Measurements from ENCODE around the gene GASK1B. TPM values are rescaled to one million over a fixed set of nuclear protein-coding genes. Genes with fewer than 3 reads are reported as not detected.

Gene GASK1B
- polyA plus RNA-seq, 1 donor (not counting 4 experiments of a cell fraction or from before 2014, with no cell fraction given) = 2.1 TPM

GRCh38 chr4:158139086-158139485 is 33.7 kb downstream of the GASK1B start:
- Histone ChIP-seq H3K4me1 (ENCODE audit: control insufficient read depth, extremely low read depth, insufficient read depth, low read length) (no peaks in the 10 kb centered on the region), H3K4me2 (ENCODE audit: control insufficient read depth, extremely low read depth, insufficient read depth, low read depth, low read length) (no peak overlapping the region), H3K27ac (ENCODE audit: control insufficient read depth, insufficient read depth, low read length) (no peak overlapping the region), H3K79me2 (ENCODE audit: control insufficient read depth, insufficient read depth, low read length) (no peaks in the 10 kb centered on the region), H3K27me3 (ENCODE audit: control insufficient read depth, extremely low read depth, insufficient read depth, low read length) (no peaks in the 10 kb centered on the region), H2AFZ (ENCODE audit: control insufficient read depth, low read length) (no peak overlapping the region), H4K20me1 (ENCODE audit: control insufficient read depth, extremely low read depth, insufficient read depth, low read length) (no peaks in the 10 kb centered on the region), H3K36me3 (ENCODE audit: control insufficient read depth in 2 of 2, extremely low read depth in 1 of 2, insufficient read depth in 2 of 2, low read length in 2 of 2) (no peaks in the 10 kb centered on the region), H3K9ac (ENCODE audit: control insufficient read depth, extremely low read depth, insufficient read depth, low read length) (no peak overlapping the region), H3K4me3 (ENCODE audit: control insufficient read depth in 2 of 3, extremely low read depth in 1 of 3, insufficient read depth in 2 of 3, low read depth in 1 of 3, low read length in 3 of 3) (no peak overlapping the region), H3K9me3 (ENCODE audit: control insufficient read depth, low read depth, low read length) (no peaks in the 10 kb centered on the region), H3K9me1 (ENCODE audit: control insufficient read depth, extremely low read depth, insufficient read depth, low read length) (no peaks in the 10 kb centered on the region)
- DNase-seq (ENCODE audit: low read depth, low spot score) (no peak), FAIRE-seq (no peak)
- dilution Hi-C loops (cut with MboI; ENCODE audit: extremely low pct_ligation_motif_present, low sequenced_read_pairs) = no loop called here
- TF ChIP-seq EZH2 (IDR thresholded peaks at IDR 0.05; ENCODE audit: low read length) (no peak), CTCF (optimal IDR thresholded peaks at IDR 0.05 in 1 of 3, IDR thresholded peaks at IDR 0.05 in 1 of 3, conservative IDR thresholded peaks at IDR 0.05 in 1 of 3; ENCODE audit: extremely low read depth in 1 of 3, insufficient read depth in 2 of 3, low read length in 3 of 3) (no peak)

- no peaks in the 10 kb centered on the region for H3K36me3 ChIP-seq (ENCODE audit: control insufficient read depth in 2 of 2, extremely low read depth in 1 of 2, insufficient read depth in 2 of 2, low read length in 2 of 2)
- H3K4me3 ChIP-seq (ENCODE audit: control insufficient read depth in 2 of 3, extremely low read depth in 1 of 3, insufficient read depth in 2 of 3, low read depth in 1 of 3, low read length in 3 of 3) = no peak overlapping the region
- no peaks in the 10 kb centered on the region for H3K9me3 ChIP-seq (ENCODE audit: control insufficient read depth, low read depth, low read length)
- no peak overlapping the region for H2AFZ ChIP-seq (ENCODE audit: control insufficient read depth, low read length)
- H3K9ac ChIP-seq (ENCODE audit: control insufficient read depth, extremely low read depth, insufficient read depth, low read length) = no peak overlapping the region
- no peak for DNase-seq (ENCODE audit: low read depth, low spot score)
- H4K20me1 ChIP-seq (ENCODE audit: control insufficient read depth, extremely low read depth, insufficient read depth, low read length) = no peaks in the 10 kb centered on the region
- no peak for TF ChIP-seq EZH2 (IDR thresholded peaks at IDR 0.05; ENCODE audit: low read length)
- no peak for TF ChIP-seq CTCF (optimal IDR thresholded peaks at IDR 0.05 in 1 of 3, IDR thresholded peaks at IDR 0.05 in 1 of 3, conservative IDR thresholded peaks at IDR 0.05 in 1 of 3; ENCODE audit: extremely low read depth in 1 of 3, insufficient read depth in 2 of 3, low read length in 3 of 3)
- H3K27ac ChIP-seq (ENCODE audit: control insufficient read depth, insufficient read depth, low read length) = no peak overlapping the region
- dilution Hi-C loops (cut with MboI; ENCODE audit: extremely low pct_ligation_motif_present, low sequenced_read_pairs) = no loop called here
- H3K9me1 ChIP-seq (ENCODE audit: control insufficient read depth, extremely low read depth, insufficient read depth, low read length) = no peaks in the 10 kb centered on the region
- peaks cover 12% of the 10 kb centered on the region for H3K4me1 ChIP-seq (ENCODE audit: control insufficient read depth, extremely low read depth, insufficient read depth, low read length)
- H3K27me3 ChIP-seq (ENCODE audit: control insufficient read depth, extremely low read depth, insufficient read depth, low read length) = no peaks in the 10 kb centered on the region
- H3K79me2 ChIP-seq (ENCODE audit: control insufficient read depth, insufficient read depth, low read length) = no peaks in the 10 kb centered on the region
- no peak for FAIRE-seq
- H3K4me2 ChIP-seq (ENCODE audit: control insufficient read depth, extremely low read depth, insufficient read depth, low read depth, low read length) = no peak overlapping the region
Measured at GRCh38 chr4:158134222-158134621, 38.6 kb downstream of the GASK1B start.
